Neuronal stem cell (in vitro differentiated cells): ENCODE results near the gene MYBL2.

ENCODE experiments used
- DNase-seq: peaks from one replicate; pipeline ENCODE4 v3.0.0-alpha.2; 2013; ENCODE audit warnings: low spot score
- H2AFZ ChIP-seq: one replicate; pipeline ENCODE4 v1.6.1; 2013; ENCODE audit warnings: mild to moderate bottlenecking, low read length, inconsistent platforms
- H2AK5ac ChIP-seq: 2 replicates; pipeline ENCODE4 v1.6.1; 2013; ENCODE audit warnings: low read depth, mild to moderate bottlenecking, inconsistent platforms, low read length, moderate library complexity, mixed read lengths
- H2BK120ac ChIP-seq: 2 replicates; pipeline ENCODE4 v1.6.1; 2013; ENCODE audit warnings: low read depth, mild to moderate bottlenecking, inconsistent platforms, low read length, moderate library complexity, mixed read lengths
- H2BK12ac ChIP-seq: one replicate; pipeline ENCODE4 v1.6.1; 2013; ENCODE audit warnings: low read length, inconsistent platforms
- H2BK15ac ChIP-seq: 2 replicates; pipeline ENCODE4 v1.6.1; 2013; ENCODE audit warnings: mild to moderate bottlenecking, low read length, inconsistent platforms, mixed read lengths
- H2BK5ac ChIP-seq: one replicate; pipeline ENCODE4 v1.6.1; 2013; ENCODE audit warnings: inconsistent platforms, mild to moderate bottlenecking, low read length, moderate library complexity
- H3K14ac ChIP-seq: one replicate; pipeline ENCODE4 v1.6.1; 2013; ENCODE audit warnings: low read length, inconsistent platforms
- H3K18ac ChIP-seq: 2 replicates; pipeline ENCODE4 v1.6.1; 2013; ENCODE audit warnings: low read length, inconsistent platforms
- H3K23ac ChIP-seq: 2 replicates; pipeline ENCODE4 v1.6.1; 2013; ENCODE audit warnings: low read depth, mild to moderate bottlenecking, mixed read lengths, low read length, inconsistent platforms; ENCODE audit not compliant: poor library complexity
- H3K27ac ChIP-seq: replicated peaks from 3 replicates; pipeline ENCODE4 v1.5.1; 2013; ENCODE audit warnings: low read length, inconsistent platforms
- H3K27me3 ChIP-seq, 3 experiments: 2 replicates each; pipeline ENCODE4 v1.6.1; 2013; ENCODE audit warnings: low read length in 3 of 3, mild to moderate bottlenecking in 2 of 3, inconsistent platforms in 1 of 3, low read depth in 1 of 3, mixed read lengths in 1 of 3, moderate library complexity in 1 of 3; ENCODE audit not compliant: control insufficient read depth in 3 of 3, insufficient read depth in 3 of 3
- H3K36me3 ChIP-seq, 2 donors: replicated peaks in 1 of 2; 2 replicates each; pipeline ENCODE4 v1.6.1; 2013; ENCODE audit warnings: low read length in 2 of 2; ENCODE audit not compliant: control insufficient read depth in 2 of 2, insufficient read depth in 2 of 2
- H3K4ac ChIP-seq: 2 replicates; pipeline ENCODE4 v1.6.1; 2013; ENCODE audit warnings: inconsistent platforms, mild to moderate bottlenecking, low read length, moderate library complexity
- H3K4me1 ChIP-seq, 2 donors: 1 replicate in 1 of 2; 2 replicates in 1 of 2; pipeline ENCODE4 v1.6.1; 2013; ENCODE audit warnings: low read length in 2 of 2, low read depth in 1 of 2; ENCODE audit not compliant: control insufficient read depth in 2 of 2, insufficient read depth in 1 of 2
- H3K4me2 ChIP-seq: one replicate; pipeline ENCODE4 v1.6.1; 2013; ENCODE audit warnings: mild to moderate bottlenecking, low read length, inconsistent platforms; ENCODE audit not compliant: insufficient read depth, poor library complexity, severe bottlenecking
- H3K4me3 ChIP-seq, 2 donors: 2 replicates each; pipeline ENCODE4 v1.5.1; 2013; ENCODE audit warnings: low read length in 2 of 2, mild to moderate bottlenecking in 2 of 2, inconsistent platforms in 1 of 2, moderate library complexity in 1 of 2
- H3K79me1 ChIP-seq: one replicate; pipeline ENCODE4 v1.6.1; 2013; ENCODE audit warnings: low read depth, mild to moderate bottlenecking, inconsistent platforms, low read length, moderate library complexity
- H3K9ac ChIP-seq: one replicate; pipeline ENCODE4 v1.6.1; 2013; ENCODE audit warnings: mild to moderate bottlenecking, low read depth, low read length, inconsistent platforms; ENCODE audit not compliant: poor library complexity
- H3K9me3 ChIP-seq, 2 donors: replicated peaks in 1 of 2; 2 replicates each; pipeline versions ENCODE3 to v1.6.1; 2013; ENCODE audit warnings: low read length in 2 of 2, mild to moderate bottlenecking in 2 of 2, inconsistent platforms in 1 of 2, low read depth in 1 of 2, mixed read lengths in 1 of 2, moderate library complexity in 1 of 2; ENCODE audit not compliant: control insufficient read depth in 2 of 2, insufficient read depth in 1 of 2
- H4K8ac ChIP-seq: one replicate; pipeline ENCODE4 v1.6.1; 2013; ENCODE audit warnings: low read depth, mild to moderate bottlenecking, inconsistent platforms, low read length, moderate library complexity
- H4K91ac ChIP-seq: one replicate; pipeline ENCODE4 v1.6.1; 2013; ENCODE audit warnings: low read length, low read depth, mild to moderate bottlenecking, inconsistent platforms; ENCODE audit not compliant: poor library complexity
- whole genome bisulfite sequencing, 2 donors: extraction: QIAGEN DNeasy Blood & Tissue Kit; methylation state at CpG; one replicate each; pipeline ENCODE4 v1.1.7; 2013; ENCODE audit warnings: missing lambda C conversion rate in 2 of 2, mixed read lengths in 1 of 2; ENCODE audit not compliant: insufficient read length in 2 of 2, insufficient replicate concordance in 1 of 2; ENCODE audit errors: extremely low coverage in 2 of 2; 5-methylcytosine and 5-hydroxymethylcytosine counted together

MYBL2 gene

GRCh38 chr20:43700627-43701026, 33.7 kb downstream of the MYBL2 start:
- WGBS, 2 donors = no CpG with 5 or more reads among the region's 8 CpGs
- no peak overlapping the region for H2BK15ac ChIP-seq

GRCh38 chr20:43702502-43702901, 35.6 kb downstream of the MYBL2 start:
- no peak overlapping the region for H3K4me2 ChIP-seq
- H3K27me3 ChIP-seq = no peaks in the 10 kb centered on the region
- no peak overlapping the region for H3K23ac ChIP-seq
- no peak overlapping the region for H3K14ac ChIP-seq
- no peaks in the 10 kb centered on the region for H3K9me3 ChIP-seq
- H3K36me3 ChIP-seq = peaks cover 49 to 76% of the 10 kb centered on the region in 2 donors
- H2BK15ac ChIP-seq = no peak overlapping the region
- no peak overlapping the region for H3K9ac ChIP-seq
- no peak overlapping the region for H2AFZ ChIP-seq
- H3K79me1 ChIP-seq = peaks cover 7% of the 10 kb centered on the region
- H3K4me3 ChIP-seq = peak overlapping the region in 1 of 2 donors; percentile 30
- H3K27ac ChIP-seq = no peak overlapping the region
- no peak for DNase-seq
- H2BK120ac ChIP-seq = no peak overlapping the region
- no peak overlapping the region for H2BK12ac ChIP-seq
- H2BK5ac ChIP-seq = no peak overlapping the region
- no peak overlapping the region for H4K8ac ChIP-seq
- H2AK5ac ChIP-seq = no peak overlapping the region
- H3K4ac ChIP-seq = no peak overlapping the region
- WGBS, 2 donors = no CpG with 5 or more reads among the region's 14 CpGs
- no peaks in the 10 kb centered on the region for H3K4me1 ChIP-seq
- H4K91ac ChIP-seq = no peak overlapping the region
- H3K18ac ChIP-seq = no peak overlapping the region

More at GRCh38 chr20:43700627-43701026, 33.7 kb downstream of the MYBL2 start:
- Histone ChIP-seq H3K4me1 (no peaks in the 10 kb centered on the region), H3K9ac (no peak overlapping the region), H3K79me1 (peaks cover 7% of the 10 kb centered on the region), H3K18ac (no peak overlapping the region), H4K8ac (no peak overlapping the region), H4K91ac (no peak overlapping the region), H3K23ac (no peak overlapping the region), H3K9me3 (no peaks in the 10 kb centered on the region), H3K36me3 (peaks cover 45 to 77% of the 10 kb centered on the region in 2 donors), H3K14ac (no peak overlapping the region), H3K4me2 (no peak overlapping the region), H2BK12ac (no peak overlapping the region), H3K27ac (no peak overlapping the region), H2BK5ac (peak overlapping the region; percentile 11), H2AFZ (no peak overlapping the region), H3K4ac (no peak overlapping the region), H3K4me3 (no peak overlapping the region), H2AK5ac (no peak overlapping the region), H3K27me3 (no peaks in the 10 kb centered on the region), H2BK120ac (no peak overlapping the region)
- DNase-seq = no peak

- Histone ChIP-seq H2AFZ (no peak overlapping the region), H3K4ac (no peak overlapping the region), H3K4me3 (no peak overlapping the region), H2BK5ac (peak overlapping the region; percentile 57), H3K18ac (no peak overlapping the region), H3K14ac (no peak overlapping the region), H3K27ac (no peak overlapping the region), H3K4me1 (no peaks in the 10 kb centered on the region), H2AK5ac (no peak overlapping the region), H2BK120ac (no peak overlapping the region), H3K23ac (no peak overlapping the region), H3K9me3 (no peaks in the 10 kb centered on the region), H2BK15ac (no peak overlapping the region), H4K8ac (no peak overlapping the region), H3K4me2 (no peak overlapping the region), H4K91ac (no peak overlapping the region), H3K79me1 (no peaks in the 10 kb centered on the region), H2BK12ac (no peak overlapping the region), H3K9ac (no peak overlapping the region), H3K36me3 (peaks cover 47 to 88% of the 10 kb centered on the region in 2 donors), H3K27me3 (no peaks in the 10 kb centered on the region)
- no peak for DNase-seq
- WGBS, 2 donors = no CpG with 5 or more reads among the region's 9 CpGs
Observed at GRCh38 chr20:43710370-43711044, 43.6 kb downstream of the MYBL2 start.

- WGBS, 2 donors = no CpG with 5 or more reads among the region's 15 CpGs
- no peak for DNase-seq
- Histone ChIP-seq H3K36me3 (peaks cover 48 to 91% of the 10 kb centered on the region in 2 donors), H3K18ac (no peak overlapping the region), H3K14ac (no peak overlapping the region), H3K79me1 (no peaks in the 10 kb centered on the region), H3K9me3 (no peaks in the 10 kb centered on the region), H3K9ac (peak overlapping the region; percentile 13), H3K4ac (no peak overlapping the region), H2BK15ac (no peak overlapping the region), H2BK12ac (no peak overlapping the region), H3K4me1 (no peaks in the 10 kb centered on the region), H3K27me3 (no peaks in the 10 kb centered on the region), H2BK5ac (no peak overlapping the region), H3K23ac (peak overlapping the region; percentile 88), H2AK5ac (no peak overlapping the region), H4K8ac (no peak overlapping the region), H3K27ac (no peak overlapping the region), H3K4me2 (no peak overlapping the region), H3K4me3 (no peak overlapping the region), H2BK120ac (no peak overlapping the region), H2AFZ (no peak overlapping the region), H4K91ac (no peak overlapping the region)
Observed at GRCh38 chr20:43711098-43711654, 44.3 kb downstream of the MYBL2 start.
